Activated CD4-positive, alpha-beta T cell treated with anti-CD3 and anti-CD28 coated beads, Interleukin-2, amount 10 ng/mL, durations not matched to agents 7 days and 5 days (primary cell): ENCODE results near the gene ZBTB7C. TPM values are rescaled to one million over a fixed set of nuclear protein-coding genes. Genes with fewer than 3 reads are reported as not detected.

Experiments used
- CTCF ChIA-PET: fragments of 350-600 bp; sonication (Branson Sonifier 250); formaldehyde crosslinking; loops from one replicate; lab custom pipeline; 2021; ENCODE audit warnings: antibody characterized with exemption; lab: Charles Lee
- POLR2A ChIA-PET: fragments of 350-600 bp; sonication (Branson Sonifier 250); formaldehyde crosslinking; loops from one replicate; lab custom pipeline; 2021; ENCODE audit warnings: antibody characterized with exemption; lab: Charles Lee
- DNase-seq: peaks from one replicate; pipeline ENCODE4 v3.0.0-alpha.2; 2020
- H3K27ac Mint-ChIP-seq: one replicate; pipeline ENCODE4 v1.8.0; 2021; ENCODE audit warnings: mild to moderate bottlenecking, moderate library complexity, mixed read lengths
- H3K27me3 Mint-ChIP-seq: one replicate; pipeline ENCODE4 v1.8.0; 2021; ENCODE audit warnings: mixed read lengths
- H3K36me3 Mint-ChIP-seq: one replicate; pipeline ENCODE4 v1.8.0; 2021; ENCODE audit warnings: low read depth, mixed read lengths
- H3K4me1 Mint-ChIP-seq: one replicate; pipeline ENCODE4 v1.8.0; 2021; ENCODE audit warnings: mixed read lengths
- H3K4me3 Mint-ChIP-seq: one replicate; pipeline ENCODE4 v1.8.0; 2021; ENCODE audit warnings: mild to moderate bottlenecking, moderate library complexity, mixed read lengths
- H3K9me3 Mint-ChIP-seq: one replicate; pipeline ENCODE4 v1.8.0; 2021; ENCODE audit warnings: mixed read lengths
- total RNA-seq, 2 experiments: library from RNA; stranded (reverse); gene quantifications; one replicate each; pipeline ENCODE4 v1.2.3, GENCODE V29; 2021

The ZBTB7C gene
- total RNA-seq, 2 experiments from 2014 or later = 0.10 to 0.15 TPM

DNA sequence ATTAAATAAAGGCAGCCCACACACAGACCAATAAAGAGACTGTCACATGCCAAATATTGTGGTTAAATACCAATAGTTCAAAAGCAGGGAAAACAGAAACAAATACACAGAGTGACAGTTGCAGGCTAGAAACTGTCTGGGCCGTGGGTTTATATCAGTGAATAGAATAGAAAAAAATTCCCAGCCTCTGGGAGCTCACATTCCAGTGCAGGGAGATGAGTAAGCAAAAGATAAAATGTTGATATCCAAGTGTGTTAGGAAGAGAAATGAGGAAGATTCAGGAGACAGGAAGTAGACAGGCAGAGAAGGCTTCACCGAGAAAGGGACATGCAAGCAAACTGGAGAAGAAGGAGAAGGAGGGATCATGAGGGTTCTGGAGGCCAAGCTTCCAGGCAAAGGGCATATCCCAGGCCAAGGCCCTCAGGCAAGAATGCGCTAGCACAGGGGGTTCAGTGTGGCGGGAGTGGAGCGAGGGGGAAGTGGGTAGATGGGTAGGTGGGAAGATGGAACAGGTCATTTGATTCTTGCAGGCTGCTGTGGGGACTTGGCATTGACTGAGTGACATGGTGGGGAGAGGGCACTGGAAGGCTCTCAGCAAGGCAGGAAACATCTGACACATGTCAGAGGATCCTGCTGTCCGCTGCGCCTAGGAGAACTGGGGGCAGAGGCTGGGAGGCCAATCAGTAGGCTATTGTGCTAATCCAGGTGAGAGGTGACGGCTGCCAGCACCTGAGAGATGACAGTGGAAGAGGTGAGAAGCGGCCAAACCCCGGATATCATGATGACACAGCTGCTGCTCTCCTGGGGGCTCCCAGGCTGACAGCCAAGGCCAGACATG is 89.2 kb downstream of the ZBTB7C start:
- no peaks in the 10 kb centered on the region for H3K9me3 Mint-ChIP-seq
- no peak for DNase-seq
- ChIA-PET POLR2A (no interaction called here), CTCF (no interaction called here)
- peaks cover 1% of the 10 kb centered on the region for H3K27me3 Mint-ChIP-seq
- H3K36me3 Mint-ChIP-seq = no peaks in the 10 kb centered on the region
- no peaks in the 10 kb centered on the region for H3K4me1 Mint-ChIP-seq
- H3K4me3 Mint-ChIP-seq = no peak overlapping the region
- H3K27ac Mint-ChIP-seq = no peak overlapping the region

DNA sequence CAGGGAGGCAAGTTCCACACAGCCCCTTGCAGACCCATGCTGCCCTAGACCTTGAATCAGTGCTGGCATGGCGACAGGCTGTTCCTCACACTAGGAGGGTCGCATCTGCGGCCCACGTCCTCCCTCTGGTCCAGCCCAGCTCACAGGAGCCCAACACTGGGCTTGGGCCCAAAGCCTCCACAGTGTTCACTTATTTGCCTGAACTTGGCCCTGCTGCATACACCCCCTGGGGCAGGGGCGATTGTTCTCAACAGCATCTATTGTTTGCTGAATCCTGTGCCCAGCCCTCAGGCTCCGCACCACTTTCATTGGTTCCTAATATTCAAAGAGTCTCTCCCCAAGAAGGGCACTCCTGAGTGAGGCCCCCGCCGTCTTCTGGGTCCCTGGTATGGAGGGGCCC is 90.7 kb downstream of the ZBTB7C start:
- CTCF ChIA-PET = interaction anchor here (1.6 kb wide), 1 partner anchor 12 kb away, joined by 5 read pairs; no protein-coding TSS in a partner anchor
- DNase-seq = no peak
- H3K27ac Mint-ChIP-seq = no peak overlapping the region
- no peak overlapping the region for H3K4me3 Mint-ChIP-seq
- no peaks in the 10 kb centered on the region for H3K4me1 Mint-ChIP-seq
- no peaks in the 10 kb centered on the region for H3K9me3 Mint-ChIP-seq
- POLR2A ChIA-PET = no interaction called here
- H3K36me3 Mint-ChIP-seq = no peaks in the 10 kb centered on the region
- peaks cover 1% of the 10 kb centered on the region for H3K27me3 Mint-ChIP-seq

- Mint-ChIP-seq H3K27ac (no peak overlapping the region), H3K4me1 (no peaks in the 10 kb centered on the region), H3K27me3 (peaks cover 1% of the 10 kb centered on the region), H3K36me3 (no peaks in the 10 kb centered on the region), H3K9me3 (no peaks in the 10 kb centered on the region), H3K4me3 (no peak overlapping the region)
- no peak for DNase-seq
- POLR2A ChIA-PET = no interaction called here
- CTCF ChIA-PET = interaction anchor here (0.6 to 1.6 kb wide), 3 partner anchors 12 to 608 kb away, joined by 3 to 5 read pairs (median 4); no protein-coding TSS in a partner anchor
Measured at GRCh38 chr18:48317781-48318381, 91.3 kb downstream of the ZBTB7C start.

DNA sequence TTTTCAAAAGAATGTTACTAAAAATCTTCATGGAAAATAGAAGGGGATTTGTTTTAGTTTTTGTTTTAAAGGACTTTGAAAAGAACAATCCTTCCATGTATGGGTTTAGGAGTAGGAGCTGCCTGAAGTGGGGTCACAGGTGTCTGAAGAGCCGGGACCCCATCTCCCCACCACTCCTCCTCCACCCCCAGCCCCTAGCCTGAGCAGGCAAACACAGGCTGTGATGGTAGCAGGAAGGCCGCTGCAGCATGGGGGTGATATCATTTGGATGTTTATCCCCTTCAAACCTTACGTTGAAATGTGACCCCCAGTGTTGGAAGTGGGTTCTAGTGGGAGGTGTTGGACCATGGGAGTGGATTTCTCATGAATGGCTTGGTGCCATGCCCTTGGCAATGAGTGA is 93.0 kb downstream of the ZBTB7C start:
- H3K4me3 Mint-ChIP-seq = no peak overlapping the region
- no peaks in the 10 kb centered on the region for H3K9me3 Mint-ChIP-seq
- H3K27ac Mint-ChIP-seq = no peak overlapping the region
- peaks cover 2% of the 10 kb centered on the region for H3K27me3 Mint-ChIP-seq
- no peak for DNase-seq
- ChIA-PET POLR2A (no interaction called here), CTCF (no interaction called here)
- H3K4me1 Mint-ChIP-seq = no peaks in the 10 kb centered on the region
- H3K36me3 Mint-ChIP-seq = no peaks in the 10 kb centered on the region

DNA sequence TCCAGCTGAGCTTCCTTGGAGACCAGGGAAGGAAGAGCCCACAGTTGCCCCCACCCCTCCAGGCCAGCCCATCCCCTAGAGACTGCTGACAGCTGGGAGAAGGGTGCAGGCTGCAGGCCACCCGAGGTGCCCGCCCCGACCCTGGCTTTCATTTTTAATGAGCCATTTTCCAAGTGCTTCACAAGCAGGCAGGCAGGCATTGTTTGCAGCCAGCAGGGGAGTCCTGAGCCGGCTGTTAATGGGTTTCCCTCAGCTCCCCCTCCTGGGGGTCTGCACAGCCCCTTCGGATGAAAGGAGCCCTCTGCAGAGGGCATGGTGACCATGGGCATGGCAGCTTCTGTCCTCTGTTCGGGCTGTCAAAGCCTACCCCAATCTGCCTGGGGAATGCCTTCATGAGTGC is 94.5 kb downstream of the ZBTB7C start:
- Mint-ChIP-seq H3K4me1 (no peaks in the 10 kb centered on the region), H3K9me3 (no peaks in the 10 kb centered on the region)
- CTCF ChIA-PET = no interaction called here

GRCh38 chr18:48313792-48314191 is 95.4 kb downstream of the ZBTB7C start:
- CTCF ChIA-PET = no interaction called here
- Mint-ChIP-seq H3K4me3 (no peak overlapping the region), H3K27ac (no peak overlapping the region), H3K4me1 (no peaks in the 10 kb centered on the region), H3K27me3 (peaks cover 6% of the 10 kb centered on the region), H3K9me3 (no peaks in the 10 kb centered on the region), H3K36me3 (no peaks in the 10 kb centered on the region)
- POLR2A ChIA-PET = no interaction called here
- no peak for DNase-seq

More for the DNA sequence above, 94.5 kb downstream of the ZBTB7C start:
- Mint-ChIP-seq H3K27me3 (peaks cover 2% of the 10 kb centered on the region), H3K27ac (no peak overlapping the region), H3K4me3 (no peak overlapping the region), H3K36me3 (no peaks in the 10 kb centered on the region)
- POLR2A ChIA-PET = no interaction called here
- no peak for DNase-seq

DNA sequence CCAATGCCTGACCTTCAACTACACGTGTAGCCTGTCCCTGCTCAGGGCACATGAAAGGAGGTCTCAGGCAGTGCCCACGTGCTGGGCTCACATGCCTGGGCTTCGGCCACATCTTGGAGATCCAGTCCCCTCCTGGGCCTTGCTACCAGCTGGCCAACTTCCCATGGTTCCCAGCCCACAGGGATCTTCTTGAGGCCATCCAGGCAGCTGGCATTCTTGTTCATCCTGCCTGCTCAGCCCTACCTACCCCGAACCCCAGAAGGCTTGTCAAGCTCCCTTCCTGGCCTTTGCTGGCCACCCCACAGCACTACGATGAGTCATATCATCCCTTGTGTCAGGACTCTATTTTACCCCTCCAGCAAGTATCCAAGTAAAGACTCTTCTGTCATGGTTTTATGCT is 97.1 kb downstream of the ZBTB7C start:
- Mint-ChIP-seq H3K9me3 (no peaks in the 10 kb centered on the region), H3K36me3 (no peaks in the 10 kb centered on the region), H3K27ac (no peak overlapping the region), H3K4me3 (no peak overlapping the region), H3K27me3 (peaks cover 6% of the 10 kb centered on the region), H3K4me1 (no peaks in the 10 kb centered on the region)
- no peak for DNase-seq
- CTCF ChIA-PET = interaction anchor here (1.0 kb wide), 1 partner anchor 25 kb away, joined by 3 read pairs; no protein-coding TSS in a partner anchor
- POLR2A ChIA-PET = no interaction called here

DNA sequence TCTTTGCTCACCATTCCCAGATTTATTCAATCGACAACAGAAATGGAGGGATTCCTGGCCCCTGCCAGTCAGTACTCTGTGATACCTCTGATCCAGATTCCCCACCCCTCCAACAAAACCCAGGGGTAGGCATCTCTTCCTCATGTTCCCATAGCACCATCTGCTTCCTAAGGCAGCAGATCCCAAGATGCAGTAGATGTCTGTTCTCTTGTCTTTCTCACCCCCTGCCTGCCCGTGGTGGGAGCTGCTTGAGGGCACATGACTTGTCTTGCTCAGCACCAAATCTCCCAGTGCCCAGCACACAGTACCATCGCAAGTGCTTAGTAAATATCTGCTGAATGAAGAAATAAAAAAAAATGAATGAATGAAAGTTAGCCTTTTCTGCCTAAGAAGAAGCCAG is 98.2 kb downstream of the ZBTB7C start:
- no peaks in the 10 kb centered on the region for H3K36me3 Mint-ChIP-seq
- DNase-seq = no peak
- ChIA-PET CTCF (interaction anchor here (1.0 kb wide), 1 partner anchor 12 kb away, joined by 3 read pairs; no protein-coding TSS in a partner anchor), POLR2A (no interaction called here)
- H3K4me1 Mint-ChIP-seq = no peaks in the 10 kb centered on the region
- no peak overlapping the region for H3K4me3 Mint-ChIP-seq
- peaks cover 6% of the 10 kb centered on the region for H3K27me3 Mint-ChIP-seq
- no peak overlapping the region for H3K27ac Mint-ChIP-seq
- H3K9me3 Mint-ChIP-seq = no peaks in the 10 kb centered on the region

DNA sequence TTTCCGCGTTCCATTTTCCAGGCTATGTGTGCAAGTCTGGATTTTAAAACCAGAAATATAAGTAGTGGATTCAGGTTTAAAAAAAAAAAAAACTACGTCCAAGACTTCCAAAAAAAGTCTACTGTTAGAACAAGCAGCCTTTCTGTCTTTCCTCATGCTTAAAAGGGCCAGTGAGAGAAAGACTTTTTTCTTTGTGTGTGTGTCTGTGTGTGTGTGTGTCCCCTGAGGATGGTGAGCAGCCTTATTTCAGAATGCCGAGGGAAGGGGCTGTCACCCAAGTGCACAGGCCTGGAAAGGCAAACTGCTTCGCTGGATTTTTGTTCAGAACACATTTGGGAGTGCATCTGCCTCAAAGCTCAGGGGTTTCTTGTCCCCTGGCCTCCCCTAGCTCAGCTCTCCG is 98.8 kb downstream of the ZBTB7C start:
- Mint-ChIP-seq H3K36me3 (no peaks in the 10 kb centered on the region), H3K9me3 (no peaks in the 10 kb centered on the region), H3K27ac (no peak overlapping the region), H3K4me3 (no peak overlapping the region), H3K4me1 (no peaks in the 10 kb centered on the region), H3K27me3 (peaks cover 6% of the 10 kb centered on the region)
- DNase-seq = no peak
- ChIA-PET POLR2A (no interaction called here), CTCF (interaction anchor here (1.0 kb wide), 1 partner anchor 11 kb away, joined by 3 read pairs; no protein-coding TSS in a partner anchor)

DNA sequence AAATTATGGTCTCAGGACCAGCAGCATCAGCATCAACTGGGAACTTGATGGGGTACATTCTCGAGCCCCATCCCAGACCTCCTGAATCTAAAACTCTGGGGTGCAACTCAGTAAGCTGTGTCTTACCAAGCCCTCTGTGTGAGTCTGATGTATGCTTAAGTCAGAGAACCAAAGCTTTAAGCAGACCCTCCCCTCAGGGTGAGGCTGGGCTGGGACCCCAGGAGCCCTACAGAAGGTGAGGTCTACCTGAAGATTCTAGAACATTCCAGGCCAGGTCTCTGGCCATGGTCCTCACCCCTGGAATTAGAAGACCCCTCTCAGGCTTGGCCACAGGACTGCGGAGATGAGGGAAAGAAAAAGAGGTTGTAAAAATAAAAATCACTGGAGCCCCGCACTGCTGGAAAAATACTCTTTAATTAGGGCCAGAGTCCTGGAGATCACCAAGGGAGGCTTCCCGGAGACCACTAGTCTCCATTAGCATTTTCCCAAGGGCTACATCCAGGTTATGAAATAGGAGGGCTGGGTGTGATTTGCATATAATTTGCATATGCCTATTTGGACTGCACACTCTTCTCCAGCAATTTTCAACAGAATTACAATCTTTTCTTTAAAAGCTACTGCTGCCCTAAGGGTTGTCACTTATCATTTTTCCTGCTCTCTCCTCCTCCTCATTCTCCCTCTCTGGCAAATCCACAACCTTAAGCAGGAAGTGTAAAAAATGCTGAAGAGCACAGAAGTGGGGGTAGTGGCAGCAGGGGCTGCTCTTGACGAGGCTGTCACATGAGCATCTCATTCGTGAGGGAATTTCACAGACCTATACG is 100.2 kb downstream of the ZBTB7C start:
- DNase-seq = no peak
- Mint-ChIP-seq H3K9me3 (no peaks in the 10 kb centered on the region), H3K27ac (no peak overlapping the region), H3K4me3 (no peak overlapping the region), H3K27me3 (peaks cover 6% of the 10 kb centered on the region), H3K36me3 (no peaks in the 10 kb centered on the region), H3K4me1 (no peaks in the 10 kb centered on the region)
- ChIA-PET CTCF (no interaction called here), POLR2A (no interaction called here)

- Mint-ChIP-seq H3K36me3 (no peaks in the 10 kb centered on the region), H3K27ac (no peak overlapping the region), H3K4me3 (no peak overlapping the region), H3K9me3 (no peaks in the 10 kb centered on the region), H3K4me1 (no peaks in the 10 kb centered on the region), H3K27me3 (peaks cover 6% of the 10 kb centered on the region)
- no peak for DNase-seq
- ChIA-PET CTCF (no interaction called here), POLR2A (no interaction called here)
Measured at GRCh38 chr18:48308027-48308635, 101.1 kb downstream of the ZBTB7C start.

- Mint-ChIP-seq H3K4me1 (no peaks in the 10 kb centered on the region), H3K27ac (no peak overlapping the region), H3K36me3 (no peaks in the 10 kb centered on the region), H3K27me3 (peaks cover 5% of the 10 kb centered on the region), H3K4me3 (no peak overlapping the region), H3K9me3 (no peaks in the 10 kb centered on the region)
- POLR2A ChIA-PET = no interaction called here
- CTCF ChIA-PET = no interaction called here
- DNase-seq = no peak
Measured at GRCh38 chr18:48306838-48307237, 102.3 kb downstream of the ZBTB7C start.
